ENCODE measurements around the gene ENO2. TPM values are rescaled to one million over a fixed set of nuclear protein-coding genes. Genes with fewer than 3 reads are reported as not detected.
A peak's percentile ranks its signal among the peaks of the same experiment; 100 is the strongest.

Gene ENO2
- polyA plus RNA-seq, 1 of the 3 experiments (the other 2 are of a cell fraction), result 50.6 TPM

DNA sequence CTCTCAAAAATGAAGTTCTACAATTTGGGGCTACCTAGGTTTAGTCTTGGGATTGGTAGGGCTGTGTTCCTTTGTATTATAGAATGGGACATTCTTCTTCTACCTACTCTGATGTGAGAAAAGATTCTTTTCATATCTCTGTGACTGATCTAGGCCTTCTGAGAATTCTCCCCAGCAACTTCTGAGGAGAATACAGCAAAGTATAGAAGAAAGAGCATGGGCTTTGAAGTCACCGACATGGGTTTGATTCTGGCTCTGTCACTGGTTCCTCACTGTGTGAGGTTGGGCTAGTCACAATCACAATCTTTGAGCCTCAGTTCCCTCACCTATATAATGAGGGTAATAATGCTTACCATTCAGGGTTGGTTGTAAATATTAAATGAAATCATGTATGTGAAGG is 18.4 kb downstream of the ENO2 start (continued):
- TF ChIP-seq, protein P1, sequence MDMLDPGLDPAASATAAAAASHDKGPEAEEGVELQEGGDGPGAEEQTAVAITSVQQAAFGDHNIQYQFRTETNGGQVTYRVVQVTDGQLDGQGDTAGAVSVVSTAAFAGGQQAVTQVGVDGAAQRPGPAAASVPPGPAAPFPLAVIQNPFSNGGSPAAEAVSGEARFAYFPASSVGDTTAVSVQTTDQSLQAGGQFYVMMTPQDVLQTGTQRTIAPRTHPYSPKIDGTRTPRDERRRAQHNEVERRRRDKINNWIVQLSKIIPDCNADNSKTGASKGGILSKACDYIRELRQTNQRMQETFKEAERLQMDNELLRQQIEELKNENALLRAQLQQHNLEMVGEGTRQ (IDR thresholded peaks at IDR 0.05; ENCODE audit: borderline replicate concordance, low read depth, low read length), result no peak
- TF ChIP-seq POLR2AphosphoS5 (IDR thresholded peaks at IDR 0.05; ENCODE audit: low read depth, low read length) (no peak), CHD2 (IDR thresholded peaks at IDR 0.05; ENCODE audit: low read length, partially characterized antibody) (no peak)

DNA sequence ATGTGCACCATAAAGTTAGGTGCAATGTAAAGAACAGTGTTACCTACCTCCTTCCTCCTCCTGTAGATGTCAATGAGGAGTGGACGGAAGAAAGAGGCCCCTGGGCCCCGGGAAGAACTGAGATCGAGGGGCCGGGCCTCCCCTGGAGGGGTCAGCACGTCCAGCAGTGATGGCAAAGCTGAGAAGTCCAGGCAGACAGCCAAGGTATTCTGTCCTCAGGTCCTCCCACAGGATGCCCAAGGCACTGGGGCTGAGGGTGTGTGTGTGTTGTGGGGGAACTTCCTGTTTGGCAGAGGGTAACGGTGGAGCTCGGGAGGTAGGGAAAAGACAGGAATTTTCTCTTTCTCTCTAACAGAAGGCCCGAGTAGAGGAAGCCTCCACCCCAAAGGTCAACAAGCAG is 19.7 kb downstream of the ENO2 start:
- peaks cover 52% of the 10 kb centered on the region for H4K20me1 ChIP-seq (ENCODE audit: insufficient read depth)

More for the DNA sequence above, 19.7 kb downstream of the ENO2 start:
- Histone ChIP-seq H3K27ac (ENCODE audit: low read depth in 2 of 2, low read length in 1 of 2) (peak overlapping the region in 1 of 2 experiments; percentile 25; a peak in 3 of 4 replicates), H3F3A (replicated peaks; ENCODE audit: insufficient read depth) (peaks cover 31% of the 10 kb centered on the region), H3K36me3 (replicated peaks in 1 of 2; ENCODE audit: control insufficient read depth in 1 of 2, insufficient read depth in 2 of 2, low read length in 1 of 2) (peaks cover 48 to 68% of the 10 kb centered on the region in 2 experiments), H3K4me1 (ENCODE audit: control insufficient read depth in 1 of 2, insufficient read depth in 2 of 2, low read depth in 1 of 2, low read length in 1 of 2) (peaks cover 11 to 28% of the 10 kb centered on the region in 2 experiments), H3K9me2 (no peaks in the 10 kb centered on the region), H3K9ac (no peak overlapping the region), H3K27me3 (ENCODE audit: insufficient read depth) (no peaks in the 10 kb centered on the region), H3K79me2 (ENCODE audit: insufficient read depth) (peaks cover 79% of the 10 kb centered on the region), H2AFZ (ENCODE audit: low read depth) (no peak overlapping the region), H3K4me2 (no peak overlapping the region; the same call in 1 of the 2 replicates), H3K4me3 (ENCODE audit: low read depth in 2 of 2, low read length in 1 of 2) (no peak overlapping the region), H3K9me3 (no peaks in the 10 kb centered on the region)
- POLR2A ChIA-PET, result interaction anchor here (0.6 to 1.2 kb wide), 2 partner anchors 12 to 13 kb away, joined by 3 read pairs; no protein-coding TSS in a partner anchor
- WGBS (ENCODE audit: low lambda C conversion rate), result 69% methylated on average over 8 of the region's 8 CpGs
- CTCF ChIA-PET, result interaction anchor here (0.8 to 9.2 kb wide), 4 partner anchors 10 to 71 kb away, joined by 3 to 134 read pairs (median 4); partner anchors contain the start of gene SPSB2
- TF ChIP-seq JUND (IDR thresholded peaks at IDR 0.05) (no peak), EZH2phosphoT487 (IDR thresholded peaks at IDR 0.05; ENCODE audit: borderline replicate concordance, low read depth) (no peak), FOXJ3 (CRISPR knock-in tag; IDR thresholded peaks at IDR 0.05) (no peak), POLR2AphosphoS5 (IDR thresholded peaks at IDR 0.05; ENCODE audit: low read depth, low read length) (no peak), SIN3A (IDR thresholded peaks at IDR 0.05; ENCODE audit: borderline replicate concordance, low read depth, low read length) (no peak)
- TF ChIP-seq, protein P2, sequence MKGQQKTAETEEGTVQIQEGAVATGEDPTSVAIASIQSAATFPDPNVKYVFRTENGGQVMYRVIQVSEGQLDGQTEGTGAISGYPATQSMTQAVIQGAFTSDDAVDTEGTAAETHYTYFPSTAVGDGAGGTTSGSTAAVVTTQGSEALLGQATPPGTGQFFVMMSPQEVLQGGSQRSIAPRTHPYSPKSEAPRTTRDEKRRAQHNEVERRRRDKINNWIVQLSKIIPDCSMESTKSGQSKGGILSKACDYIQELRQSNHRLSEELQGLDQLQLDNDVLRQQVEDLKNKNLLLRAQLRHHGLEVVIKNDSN (IDR thresholded peaks at IDR 0.05; ENCODE audit: borderline replicate concordance, low read depth), result no peak
- TF ChIP-seq, protein P1 (IDR thresholded peaks at IDR 0.05; ENCODE audit: borderline replicate concordance, low read depth, low read length), result no peak
- TF ChIP-seq, protein P3, sequence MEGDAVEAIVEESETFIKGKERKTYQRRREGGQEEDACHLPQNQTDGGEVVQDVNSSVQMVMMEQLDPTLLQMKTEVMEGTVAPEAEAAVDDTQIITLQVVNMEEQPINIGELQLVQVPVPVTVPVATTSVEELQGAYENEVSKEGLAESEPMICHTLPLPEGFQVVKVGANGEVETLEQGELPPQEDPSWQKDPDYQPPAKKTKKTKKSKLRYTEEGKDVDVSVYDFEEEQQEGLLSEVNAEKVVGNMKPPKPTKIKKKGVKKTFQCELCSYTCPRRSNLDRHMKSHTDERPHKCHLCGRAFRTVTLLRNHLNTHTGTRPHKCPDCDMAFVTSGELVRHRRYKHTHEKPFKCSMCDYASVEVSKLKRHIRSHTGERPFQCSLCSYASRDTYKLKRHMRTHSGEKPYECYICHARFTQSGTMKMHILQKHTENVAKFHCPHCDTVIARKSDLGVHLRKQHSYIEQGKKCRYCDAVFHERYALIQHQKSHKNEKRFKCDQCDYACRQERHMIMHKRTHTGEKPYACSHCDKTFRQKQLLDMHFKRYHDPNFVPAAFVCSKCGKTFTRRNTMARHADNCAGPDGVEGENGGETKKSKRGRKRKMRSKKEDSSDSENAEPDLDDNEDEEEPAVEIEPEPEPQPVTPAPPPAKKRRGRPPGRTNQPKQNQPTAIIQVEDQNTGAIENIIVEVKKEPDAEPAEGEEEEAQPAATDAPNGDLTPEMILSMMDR (IDR thresholded peaks at IDR 0.05), result no peak
- no peak for DNase-seq

Measured in SK-N-SH (cell line).